ENCODE measurements around the gene MCOLN3.

- TF ChIP-seq JUND (IDR thresholded peaks at IDR 0.05): no peak
- no peak for TF ChIP-seq CHD2 (IDR thresholded peaks at IDR 0.05; ENCODE audit: low read length, partially characterized antibody)
Observed at GRCh38 chr1:85047472-85048295, 616 bp downstream of the MCOLN3 start.

Data from SK-N-SH (cell line).